ENCODE data around the gene APOC1.
"Not testable (repeated sequence)": the region's sequence is repeated elsewhere in the genome, so short reads cannot be mapped to it uniquely, and the experiment has no call there.

The APOC1 gene

DNA sequence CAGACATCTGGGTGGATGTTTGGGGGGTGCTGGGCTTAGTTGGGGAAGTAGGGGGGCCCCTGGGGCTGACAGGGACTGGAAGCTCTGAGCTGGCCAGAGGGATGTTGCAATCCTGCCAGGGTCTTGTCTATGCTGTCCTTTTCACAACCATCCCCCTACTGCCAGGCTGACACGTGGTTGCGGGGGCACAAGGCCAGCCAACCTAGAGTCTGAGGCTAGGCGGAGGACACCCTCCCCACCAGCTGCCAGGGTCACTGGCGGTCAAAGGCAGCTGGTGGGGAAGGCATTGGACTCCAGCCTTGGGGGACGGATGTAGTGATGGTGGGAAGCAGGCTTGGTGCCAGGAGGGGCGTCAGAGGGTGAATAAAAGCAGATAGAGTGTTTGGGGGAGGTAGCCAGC, 1.6 kb upstream of the APOC1 start:
- in situ Hi-C loops (cut with MboI; ENCODE audit: low sequenced_read_pairs): no loop called here

DNA sequence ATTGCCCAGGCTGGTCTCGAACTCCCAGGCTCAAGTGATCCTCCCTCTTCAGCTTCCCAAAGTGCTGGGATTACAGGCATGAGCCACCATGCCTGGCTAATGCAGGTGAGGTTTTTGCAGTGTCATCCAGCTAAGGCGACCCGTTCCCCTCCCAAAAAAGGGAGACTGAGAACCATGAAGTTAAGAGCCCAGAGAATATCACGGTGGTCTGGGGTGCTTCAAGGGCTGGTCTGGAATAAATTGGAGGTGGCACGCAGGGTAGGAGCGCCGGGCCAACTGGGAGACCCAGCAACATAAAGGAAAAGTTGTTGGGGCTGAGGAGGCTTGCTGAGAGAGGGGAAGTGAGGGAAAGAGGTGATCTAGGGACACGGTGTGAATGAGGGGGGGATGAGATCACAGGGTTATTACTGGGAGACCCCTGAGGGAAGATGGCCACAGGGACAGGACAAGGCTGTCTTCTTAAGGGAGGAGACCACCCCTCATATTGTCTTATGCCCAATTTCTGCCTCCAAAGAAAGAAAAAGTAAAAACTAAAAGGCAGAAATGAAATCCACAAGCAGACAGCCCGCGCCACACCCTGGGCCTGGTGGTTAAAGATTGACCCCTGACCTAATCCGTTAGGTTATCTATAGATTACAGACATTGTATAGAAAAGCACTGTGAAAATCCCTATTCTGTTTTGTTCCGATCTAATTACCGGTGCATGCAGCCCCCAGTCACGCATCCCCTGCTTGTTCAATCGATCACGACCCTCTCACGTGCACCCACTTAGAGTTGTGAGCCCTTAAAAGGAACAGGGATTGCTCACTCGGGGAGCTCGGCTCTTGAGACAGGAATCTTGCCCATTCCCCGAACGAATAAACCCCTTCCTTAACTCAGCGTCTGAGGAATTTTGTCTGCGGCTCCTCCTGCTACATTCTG, 636 bp upstream of the APOC1 start:
- in situ Hi-C loops (cut with MboI; ENCODE audit: low sequenced_read_pairs): not testable (repeated sequence)

DNA sequence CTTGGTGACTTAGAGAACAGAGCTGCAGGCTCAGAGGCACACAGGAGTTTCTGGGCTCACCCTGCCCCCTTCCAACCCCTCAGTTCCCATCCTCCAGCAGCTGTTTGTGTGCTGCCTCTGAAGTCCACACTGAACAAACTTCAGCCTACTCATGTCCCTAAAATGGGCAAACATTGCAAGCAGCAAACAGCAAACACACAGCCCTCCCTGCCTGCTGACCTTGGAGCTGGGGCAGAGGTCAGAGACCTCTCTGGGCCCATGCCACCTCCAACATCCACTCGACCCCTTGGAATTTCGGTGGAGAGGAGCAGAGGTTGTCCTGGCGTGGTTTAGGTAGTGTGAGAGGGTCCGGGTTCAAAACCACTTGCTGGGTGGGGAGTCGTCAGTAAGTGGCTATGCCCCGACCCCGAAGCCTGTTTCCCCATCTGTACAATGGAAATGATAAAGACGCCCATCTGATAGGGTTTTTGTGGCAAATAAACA, 9.9 kb downstream of the APOC1 start:
- in situ Hi-C loops (cut with MboI; ENCODE audit: low sequenced_read_pairs): no loop called here

DNA sequence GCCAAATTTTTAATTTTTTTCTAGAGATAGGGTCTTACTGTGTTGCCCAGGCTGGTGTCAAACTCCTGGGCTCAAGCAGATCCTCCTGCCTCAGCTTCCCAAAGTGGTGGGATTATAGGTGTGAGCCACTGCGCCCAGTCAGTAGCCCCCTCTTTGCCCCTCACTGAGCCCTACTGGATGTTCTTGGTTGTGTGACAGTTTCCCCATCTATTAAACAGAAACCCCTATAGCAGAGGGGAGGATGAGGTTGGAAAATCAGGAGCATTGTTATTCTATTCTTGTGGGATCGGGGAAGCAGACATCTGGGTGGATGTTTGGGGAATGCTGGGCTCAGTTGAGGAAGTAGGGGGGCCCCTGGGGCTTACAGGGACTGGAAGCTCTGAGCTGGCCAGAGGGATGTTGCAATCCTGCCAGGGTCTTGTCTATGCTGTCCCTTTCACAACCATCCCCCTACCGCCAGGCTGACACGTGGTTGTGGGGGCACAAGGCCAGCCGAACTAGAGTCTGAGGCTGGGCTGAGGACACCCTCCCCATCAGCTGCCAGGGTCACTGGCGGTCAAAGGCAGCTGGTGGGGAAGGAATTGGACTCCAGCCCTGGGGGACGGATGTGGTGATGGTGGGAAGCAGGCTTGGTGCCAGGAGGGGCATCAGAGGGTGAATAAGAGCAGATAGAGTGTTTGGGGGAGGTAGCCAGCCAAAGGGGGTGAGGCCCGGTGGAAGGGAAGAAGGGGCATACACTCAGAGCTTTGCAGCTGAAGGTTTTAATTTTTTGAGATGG, 10.9 kb downstream of the APOC1 start:
- in situ Hi-C loops (cut with MboI; ENCODE audit: low sequenced_read_pairs): no loop called here

DNA sequence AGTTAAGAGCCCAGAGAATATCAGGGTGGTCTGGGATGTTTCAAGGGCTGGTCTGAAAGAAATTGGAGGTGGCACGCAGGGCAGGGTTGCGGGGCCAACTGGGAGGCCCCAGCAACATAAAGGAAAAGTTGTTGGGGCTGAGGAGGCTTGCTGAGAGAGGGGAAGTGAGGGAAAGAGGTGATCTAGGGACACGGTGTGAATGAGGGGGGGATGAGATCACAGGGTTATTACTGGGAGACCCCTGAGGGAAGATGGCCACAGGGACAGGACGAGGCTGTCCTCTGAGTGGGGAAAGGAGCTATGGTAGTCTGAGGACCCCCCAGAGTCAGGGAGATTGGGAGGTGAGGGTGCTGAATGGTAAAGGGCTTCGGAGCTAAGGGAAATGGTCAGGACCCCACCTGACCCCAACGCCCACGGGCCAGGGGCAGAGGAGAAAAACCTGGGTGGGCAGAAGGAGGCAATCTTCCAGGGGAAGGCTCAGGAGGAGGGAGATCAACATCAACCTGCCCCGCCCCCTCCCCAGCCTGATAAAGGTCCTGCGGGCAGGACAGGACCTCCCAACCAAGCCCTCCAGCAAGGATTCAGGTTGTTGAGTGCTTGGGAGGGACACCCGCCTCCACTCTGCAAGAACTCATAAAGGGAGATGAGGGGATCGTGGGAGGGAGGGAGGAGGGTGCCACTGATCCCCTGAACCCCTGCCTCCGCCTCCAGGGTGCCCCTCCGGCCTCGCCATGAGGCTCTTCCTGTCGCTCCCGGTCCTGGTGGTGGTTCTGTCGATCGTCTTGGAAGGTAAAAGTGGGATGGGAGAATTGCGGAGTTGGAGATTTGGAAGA, 12.1 kb downstream of the APOC1 start:
- in situ Hi-C loops (cut with MboI; ENCODE audit: low sequenced_read_pairs): not testable (repeated sequence)

DNA sequence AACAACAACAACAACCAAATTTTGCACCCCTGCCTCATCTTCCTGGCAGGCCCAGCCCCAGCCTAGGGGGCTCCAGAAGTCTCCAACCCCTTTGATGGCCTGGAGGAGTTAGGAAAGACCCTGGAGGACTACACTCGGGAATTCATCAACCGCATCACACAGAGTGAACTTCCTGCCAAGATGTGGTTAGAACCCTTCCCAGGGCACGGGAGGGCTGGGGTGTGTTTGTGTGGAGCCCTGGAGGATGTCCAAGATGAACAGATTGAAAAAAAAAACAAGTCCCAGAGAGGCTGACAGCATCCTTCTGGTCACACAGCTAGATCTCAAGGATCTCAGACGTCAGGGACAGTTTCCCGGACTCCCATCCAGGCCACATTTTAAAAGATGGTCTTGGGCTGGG, 13.3 kb downstream of the APOC1 start:
- in situ Hi-C loops (cut with MboI; ENCODE audit: low sequenced_read_pairs): no loop called here

DNA sequence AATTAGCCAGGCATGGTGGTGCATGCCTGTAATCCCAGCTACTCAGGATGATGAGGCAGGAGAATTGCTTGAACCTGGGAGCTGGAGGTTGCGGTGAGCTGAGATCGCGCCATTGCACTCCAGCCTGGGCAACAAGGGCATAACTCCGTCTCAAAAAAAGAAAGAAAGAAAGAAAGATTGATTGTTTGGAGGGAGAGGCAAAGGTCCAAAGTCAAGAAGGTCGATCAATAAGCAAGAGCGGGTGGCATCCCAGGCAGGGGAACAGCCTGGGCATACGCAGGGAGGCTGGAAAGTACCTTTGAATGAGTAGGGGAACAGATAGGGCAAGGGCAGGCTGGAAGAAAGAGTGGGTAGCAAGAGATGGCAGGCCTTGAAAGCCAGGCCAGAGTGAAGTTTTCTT, 15.7 kb downstream of the APOC1 start:
- in situ Hi-C loops (cut with MboI; ENCODE audit: low sequenced_read_pairs): no loop called here

DNA sequence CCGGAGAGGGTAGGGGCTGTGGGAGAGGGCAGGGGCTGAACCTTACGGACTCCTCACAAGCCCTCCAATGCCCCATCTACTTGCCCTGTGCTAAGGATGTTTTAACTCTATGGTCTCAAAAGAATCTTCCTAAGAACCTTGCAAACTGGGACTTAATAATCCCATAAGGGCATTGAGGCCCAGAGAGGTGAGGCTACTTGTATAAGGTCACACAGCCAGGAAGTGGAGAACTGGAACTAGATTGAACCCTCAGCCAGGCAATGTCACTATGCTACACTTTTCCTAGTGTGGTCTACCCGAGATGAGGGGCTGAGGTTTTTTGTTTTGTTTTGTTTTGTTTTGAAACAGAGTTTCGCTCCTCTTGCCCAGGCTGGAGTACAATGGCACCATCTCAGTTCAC, 17.1 kb downstream of the APOC1 start:
- in situ Hi-C loops (cut with MboI; ENCODE audit: low sequenced_read_pairs): no loop called here

DNA sequence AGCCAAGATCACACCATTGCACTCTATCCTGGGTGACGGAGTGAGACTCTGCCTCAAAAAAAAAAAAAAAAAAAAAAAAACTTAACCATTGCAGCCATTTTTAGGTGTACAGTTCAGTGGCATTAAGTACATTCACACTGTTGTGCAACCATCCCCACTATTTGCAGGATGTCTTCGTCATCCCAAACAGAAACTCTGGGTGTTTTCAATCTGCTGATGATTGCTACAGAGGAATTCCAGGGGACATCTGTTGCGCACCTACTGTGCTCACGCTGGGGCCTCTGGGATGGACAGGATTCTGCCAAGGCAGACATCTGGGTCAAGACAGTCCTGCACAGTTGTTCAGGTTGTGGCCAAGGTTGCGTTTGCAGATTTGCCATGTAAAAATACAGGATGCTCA, 25.3 kb downstream of the APOC1 start:
- in situ Hi-C loops (cut with MboI; ENCODE audit: low sequenced_read_pairs): no loop called here

DNA sequence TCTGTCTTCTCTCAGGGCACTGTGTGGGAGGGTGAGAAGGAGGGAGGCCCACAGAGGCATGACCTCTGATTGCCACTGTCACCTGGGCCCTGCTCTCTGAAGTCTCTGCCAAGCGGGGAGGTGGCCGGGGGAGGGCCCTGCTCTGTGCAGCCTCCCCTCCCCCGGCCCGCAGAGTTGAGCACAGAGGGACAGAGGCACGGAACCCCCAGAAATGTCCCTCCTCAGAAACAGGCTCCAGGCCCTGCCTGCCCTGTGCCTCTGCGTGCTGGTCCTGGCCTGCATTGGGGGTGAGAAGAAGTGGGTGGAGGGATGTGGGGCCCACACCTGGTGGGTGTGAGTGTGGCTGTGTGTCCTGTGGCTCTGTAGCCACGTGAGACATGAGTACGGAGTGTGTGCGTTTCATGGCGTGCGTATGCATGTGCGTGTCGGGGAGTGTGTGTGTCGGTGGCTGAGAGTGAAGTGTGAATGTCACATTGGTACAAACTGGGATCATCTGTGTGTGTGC, 27.7 kb downstream of the APOC1 start, which contains the start of gene APOC4:
Gene APOC4, plus strand, starts transcription at position 171 of the 505 bp plus-strand sequence. Its CDS starts 41 bp downstream, at position 212.
- in situ Hi-C loops (cut with MboI; ENCODE audit: low sequenced_read_pairs): no loop called here

DNA sequence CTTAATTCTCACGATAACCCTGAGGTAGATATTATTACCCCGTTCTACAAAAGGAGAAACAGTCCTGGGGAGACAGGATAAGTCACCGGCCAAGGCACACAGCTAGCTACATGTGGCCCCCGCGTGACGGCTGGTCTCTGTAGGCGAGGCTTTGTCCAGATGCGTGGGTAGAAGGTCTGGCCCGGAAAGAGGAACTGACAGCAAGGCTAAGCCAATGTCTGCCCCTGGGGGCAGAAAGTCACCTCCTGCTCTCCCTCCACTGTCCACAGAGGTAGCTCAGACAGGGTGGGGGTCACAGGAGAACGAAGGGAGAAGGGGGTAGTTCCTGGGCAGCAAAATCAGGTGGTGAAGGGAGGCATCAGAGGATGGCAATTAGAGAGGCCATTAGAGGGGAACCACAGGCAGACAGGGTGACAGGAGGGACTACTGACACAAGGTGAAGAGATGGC, 29.4 kb downstream of the APOC1 start:
- in situ Hi-C loops (cut with MboI; ENCODE audit: low sequenced_read_pairs): no loop called here

DNA sequence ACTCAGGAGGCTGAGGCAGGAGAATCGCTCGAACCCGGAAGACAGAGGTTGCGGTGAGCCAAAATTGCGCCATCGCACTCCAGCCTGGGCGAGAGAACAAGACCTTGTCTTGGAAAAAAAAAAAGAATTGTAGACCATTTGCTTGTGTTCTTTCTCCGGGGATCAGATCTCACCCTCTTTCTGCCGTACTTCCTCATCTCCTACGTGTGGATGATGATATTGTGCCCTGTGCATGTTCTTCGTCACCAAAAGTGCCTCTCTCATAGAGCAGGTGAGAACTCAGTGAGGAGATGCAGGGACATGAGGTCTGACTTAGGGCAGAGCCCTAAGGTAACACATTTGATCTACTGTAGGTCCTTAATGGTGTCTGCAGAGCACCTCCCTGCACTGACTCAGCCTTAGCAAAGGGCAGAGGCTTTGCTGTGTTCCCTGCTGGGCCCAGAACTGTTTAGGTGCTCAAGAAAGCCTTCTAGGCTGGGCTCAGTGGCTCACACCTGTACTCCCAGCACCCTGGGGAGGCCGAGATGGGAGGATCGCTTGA, 32.7 kb downstream of the APOC1 start:
- in situ Hi-C loops (cut with MboI; ENCODE audit: low sequenced_read_pairs): no loop called here

DNA sequence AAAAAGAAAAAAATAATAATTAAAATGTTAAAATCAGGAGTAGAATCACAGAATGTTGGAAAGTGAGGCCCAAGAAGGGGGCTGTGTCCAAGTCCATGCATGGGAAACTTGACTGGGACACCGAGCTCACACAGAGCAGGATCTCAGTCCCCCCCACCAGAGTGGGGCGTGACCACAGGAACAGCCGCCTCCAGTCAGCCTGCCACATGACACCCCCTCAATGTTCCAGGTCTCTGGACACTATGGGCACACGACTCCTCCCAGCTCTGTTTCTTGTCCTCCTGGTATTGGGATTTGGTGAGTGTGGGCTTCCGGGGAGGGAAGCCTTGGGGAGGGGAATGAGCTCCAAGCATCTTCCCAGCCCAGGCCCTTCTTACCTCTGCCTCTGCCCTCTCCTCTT, 33.8 kb downstream of the APOC1 start:
- in situ Hi-C loops (cut with MboI; ENCODE audit: low sequenced_read_pairs): no loop called here

DNA sequence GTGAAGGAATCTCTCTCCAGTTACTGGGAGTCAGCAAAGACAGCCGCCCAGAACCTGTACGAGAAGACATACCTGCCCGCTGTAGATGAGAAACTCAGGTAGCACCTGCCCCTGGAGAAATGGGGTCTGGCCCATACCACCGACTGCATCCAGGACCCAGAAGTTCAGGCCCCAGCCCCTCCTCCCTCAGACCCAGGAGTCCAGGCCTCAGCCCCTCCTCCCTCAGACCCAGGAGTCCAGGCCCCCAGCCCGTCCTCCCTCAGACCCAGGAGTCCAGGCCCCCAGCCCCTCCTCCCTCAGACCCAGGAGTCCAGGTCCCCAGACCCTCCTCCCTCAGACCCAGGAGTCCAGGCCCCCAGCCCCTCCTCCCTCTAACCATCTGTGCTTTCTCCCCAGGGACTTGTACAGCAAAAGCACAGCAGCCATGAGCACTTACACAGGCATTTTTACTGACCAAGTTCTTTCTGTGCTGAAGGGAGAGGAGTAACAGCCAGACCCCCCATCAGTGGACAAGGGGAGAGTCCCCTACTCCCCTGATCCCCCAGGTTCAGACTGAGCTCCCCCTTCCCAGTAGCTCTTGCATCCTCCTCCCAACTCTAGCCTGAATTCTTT, 34.5 kb downstream of the APOC1 start:
- in situ Hi-C loops (cut with MboI; ENCODE audit: low sequenced_read_pairs): no loop called here

DNA sequence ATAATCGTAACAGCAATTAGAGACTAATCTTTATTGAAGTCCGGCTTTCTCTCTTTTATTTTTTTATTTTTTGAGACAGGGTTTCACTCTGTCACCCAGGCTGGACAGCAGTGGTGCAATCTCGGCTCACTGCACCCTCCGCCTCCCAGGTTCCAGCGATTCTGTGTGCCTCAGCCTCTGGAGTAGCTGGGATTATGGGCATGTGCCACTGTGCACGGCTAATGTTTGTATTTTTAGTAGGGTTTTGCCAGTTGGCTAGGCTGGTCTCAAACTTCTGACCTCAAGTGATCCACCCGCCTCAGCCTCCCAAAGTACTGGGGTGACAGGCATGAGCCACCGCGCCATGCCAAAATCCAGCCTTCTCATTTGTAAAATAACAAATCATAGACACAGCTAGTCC, 35.1 kb downstream of the APOC1 start:
- in situ Hi-C loops (cut with MboI; ENCODE audit: low sequenced_read_pairs): no loop called here

DNA sequence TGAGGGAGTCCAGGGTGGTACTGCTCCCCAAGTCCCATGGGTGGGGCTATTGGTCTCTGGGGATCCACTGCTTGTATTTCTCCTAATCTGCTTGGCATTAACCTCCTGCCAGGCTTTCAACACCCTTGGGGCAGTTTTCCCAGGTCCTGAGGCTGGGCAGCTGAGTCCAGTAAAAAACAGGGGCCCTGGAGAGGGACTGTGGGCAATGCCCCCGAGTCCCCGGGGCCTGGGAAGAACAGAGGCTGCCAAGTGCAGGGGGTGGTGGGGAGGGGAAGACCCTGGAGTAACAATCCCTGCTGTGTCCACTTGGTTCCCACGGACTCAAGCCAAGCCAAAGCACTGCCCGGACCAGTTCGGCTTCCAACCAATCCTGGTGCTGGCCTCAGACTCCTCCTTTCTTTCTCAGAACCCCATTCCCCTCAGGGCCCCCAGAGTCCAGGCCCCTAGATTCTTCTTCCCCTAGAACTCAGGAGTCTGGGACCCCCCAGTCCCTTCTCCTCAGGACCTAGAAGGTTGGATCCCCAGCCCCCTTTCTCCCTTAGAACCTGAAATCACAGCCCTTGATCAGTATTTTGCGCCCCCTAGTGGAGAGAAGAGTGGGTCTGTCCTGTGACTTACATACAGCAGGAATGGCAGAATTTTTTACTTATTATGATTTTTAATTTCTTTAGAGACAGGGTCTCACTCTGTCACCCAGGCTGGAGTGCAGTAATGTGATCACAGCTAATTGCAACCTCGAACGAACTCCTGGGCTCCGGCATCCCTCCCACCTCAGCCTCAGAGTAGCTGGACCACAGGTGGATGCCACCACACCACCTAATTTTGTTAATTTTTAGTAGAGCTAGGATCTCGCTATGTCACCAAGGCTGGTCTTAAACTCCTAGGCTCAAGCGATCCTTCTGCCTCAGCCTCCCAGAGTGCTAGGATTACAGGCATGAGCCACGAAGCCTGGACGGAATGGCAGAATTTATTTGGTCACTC, 37.1 kb downstream of the APOC1 start:
- in situ Hi-C loops (cut with MboI; ENCODE audit: low sequenced_read_pairs): no loop called here

DNA sequence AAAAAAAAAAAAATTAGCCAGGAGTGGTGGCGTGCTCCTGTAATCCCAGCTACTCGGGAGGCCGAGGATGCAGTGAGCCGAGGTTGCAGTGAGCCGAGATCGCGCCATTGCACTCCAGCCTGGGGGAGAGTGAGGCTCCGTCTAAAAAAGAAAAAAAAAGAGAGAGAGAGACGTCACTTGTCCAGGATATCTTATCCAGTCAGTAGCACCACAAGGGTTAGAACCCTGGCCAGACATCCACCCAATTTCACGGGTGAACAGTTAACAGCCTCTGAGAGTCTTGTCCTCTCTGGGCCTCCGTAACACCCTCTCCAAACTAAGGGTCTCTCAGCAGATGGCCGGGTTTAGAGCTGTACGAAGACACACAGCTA, 39.9 kb downstream of the APOC1 start:
- in situ Hi-C loops (cut with MboI; ENCODE audit: low sequenced_read_pairs): no loop called here

DNA sequence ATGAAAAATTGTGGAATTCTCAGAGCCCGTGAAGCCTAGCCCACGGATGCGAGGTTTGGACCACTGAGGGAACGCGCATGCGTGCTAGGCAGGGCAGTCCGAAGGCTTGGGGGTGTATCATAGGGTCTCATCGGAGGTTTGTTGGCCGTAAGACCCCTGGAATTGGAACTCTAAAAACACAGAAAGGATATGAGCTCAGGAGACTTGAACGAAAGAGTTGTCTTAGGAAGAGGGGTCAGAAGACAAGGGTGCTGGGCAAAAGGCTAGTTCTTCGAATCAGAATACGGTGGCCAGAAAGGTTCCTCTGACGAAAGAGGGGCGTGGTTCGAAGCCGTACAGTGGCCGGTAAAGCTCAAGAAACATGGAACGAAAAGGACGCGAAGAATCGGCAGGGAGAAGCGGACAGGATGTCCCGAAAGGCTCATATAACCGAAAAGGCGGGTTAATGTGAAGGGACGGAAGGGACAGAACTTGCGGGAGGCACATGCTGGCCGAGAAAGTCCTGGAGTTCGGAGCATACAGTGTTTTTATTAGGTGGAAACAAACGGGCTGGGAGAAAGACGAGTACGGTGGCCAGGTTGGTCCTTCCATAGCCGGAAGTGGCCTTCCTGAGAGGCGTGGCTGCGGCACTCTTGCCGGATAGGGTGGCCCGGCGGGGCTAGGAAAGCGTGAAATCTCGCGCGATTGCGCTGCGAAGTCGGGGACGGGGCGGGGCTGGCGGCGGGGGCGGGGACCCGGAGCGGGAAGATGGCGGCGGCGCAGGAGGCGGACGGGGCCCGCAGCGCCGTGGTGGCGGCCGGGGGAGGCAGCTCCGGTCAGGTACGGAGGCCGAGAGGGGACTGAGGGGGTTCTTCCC, 40.5 kb downstream of the APOC1 start, which contains the start of gene CLPTM1:
Gene CLPTM1, plus strand, starts transcription at position 732 of the 856 bp plus-strand sequence. Its CDS starts 16 bp downstream, at position 748.
- in situ Hi-C loops (cut with MboI; ENCODE audit: low sequenced_read_pairs): no loop called here

Measured in HL-60/S4 treated with phorbol 12-myristate 13-acetate at 8.2 ng/mL for 4 days and 3 days (cell line).